Ishikawa (cell line): ENCODE data around the gene CIP2A.

ENCODE experiments used
- CEBPB ChIP-seq: IDR thresholded peaks from 2 replicates; pipeline ENCODE4 v1.6.1; 2012
- EP300 ChIP-seq: IDR thresholded peaks from 2 replicates; pipeline ENCODE4 v1.6.1; 2012; ENCODE audit warnings: borderline replicate concordance
- FOXM1 ChIP-seq: IDR thresholded peaks from 2 replicates; pipeline ENCODE4 v1.6.1; 2012; ENCODE audit warnings: low read depth, borderline replicate concordance
- NFIC ChIP-seq: IDR thresholded peaks from 2 replicates; pipeline ENCODE4 v1.6.1; 2012
- RAD21 ChIP-seq: IDR thresholded peaks from 2 replicates; pipeline ENCODE4 v1.6.1; 2012; ENCODE audit warnings: low read depth
- TAF1 ChIP-seq: IDR thresholded peaks from 2 replicates; pipeline ENCODE4 v1.6.1; 2012; ENCODE audit warnings: low read depth, mild to moderate bottlenecking
- YY1 ChIP-seq: IDR thresholded peaks from 2 replicates; pipeline ENCODE4 v1.6.1; 2012; ENCODE audit warnings: low read depth
- ZBTB7A ChIP-seq: IDR thresholded peaks from 2 replicates; pipeline ENCODE4 v1.6.1; 2012; ENCODE audit warnings: low read depth
- TF ChIP-seq, protein P1 (sequence below): IDR thresholded peaks from 2 replicates; pipeline ENCODE4 v1.6.1; 2012; ENCODE audit warnings: low read depth, mild to moderate bottlenecking

DNA sequence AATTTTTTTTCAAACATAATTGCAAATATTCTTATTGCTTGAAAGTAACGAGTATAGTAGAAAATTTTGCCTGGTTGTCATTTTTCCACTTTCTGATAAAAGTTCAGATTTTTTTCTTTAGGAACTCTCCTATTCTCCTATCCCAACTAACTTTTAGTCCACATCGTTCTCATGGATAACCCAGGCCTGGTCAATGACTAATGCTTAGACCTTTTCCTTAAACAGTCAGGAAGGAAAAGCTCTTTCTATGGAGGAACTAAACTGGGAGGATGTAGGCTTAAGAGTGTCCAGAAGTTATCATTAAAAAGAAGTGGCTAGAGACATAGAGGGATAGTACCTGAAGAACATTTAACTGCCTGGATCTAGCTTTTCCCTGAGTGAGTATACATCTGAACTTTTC is 26.7 kb downstream of the CIP2A start:
- TF ChIP-seq EP300 (no peak), YY1 (no peak), ZBTB7A (no peak), FOXM1 (no peak), CEBPB (no peak), NFIC (no peak), RAD21 (no peak), TAF1 (no peak)
- TF ChIP-seq, protein P1, sequence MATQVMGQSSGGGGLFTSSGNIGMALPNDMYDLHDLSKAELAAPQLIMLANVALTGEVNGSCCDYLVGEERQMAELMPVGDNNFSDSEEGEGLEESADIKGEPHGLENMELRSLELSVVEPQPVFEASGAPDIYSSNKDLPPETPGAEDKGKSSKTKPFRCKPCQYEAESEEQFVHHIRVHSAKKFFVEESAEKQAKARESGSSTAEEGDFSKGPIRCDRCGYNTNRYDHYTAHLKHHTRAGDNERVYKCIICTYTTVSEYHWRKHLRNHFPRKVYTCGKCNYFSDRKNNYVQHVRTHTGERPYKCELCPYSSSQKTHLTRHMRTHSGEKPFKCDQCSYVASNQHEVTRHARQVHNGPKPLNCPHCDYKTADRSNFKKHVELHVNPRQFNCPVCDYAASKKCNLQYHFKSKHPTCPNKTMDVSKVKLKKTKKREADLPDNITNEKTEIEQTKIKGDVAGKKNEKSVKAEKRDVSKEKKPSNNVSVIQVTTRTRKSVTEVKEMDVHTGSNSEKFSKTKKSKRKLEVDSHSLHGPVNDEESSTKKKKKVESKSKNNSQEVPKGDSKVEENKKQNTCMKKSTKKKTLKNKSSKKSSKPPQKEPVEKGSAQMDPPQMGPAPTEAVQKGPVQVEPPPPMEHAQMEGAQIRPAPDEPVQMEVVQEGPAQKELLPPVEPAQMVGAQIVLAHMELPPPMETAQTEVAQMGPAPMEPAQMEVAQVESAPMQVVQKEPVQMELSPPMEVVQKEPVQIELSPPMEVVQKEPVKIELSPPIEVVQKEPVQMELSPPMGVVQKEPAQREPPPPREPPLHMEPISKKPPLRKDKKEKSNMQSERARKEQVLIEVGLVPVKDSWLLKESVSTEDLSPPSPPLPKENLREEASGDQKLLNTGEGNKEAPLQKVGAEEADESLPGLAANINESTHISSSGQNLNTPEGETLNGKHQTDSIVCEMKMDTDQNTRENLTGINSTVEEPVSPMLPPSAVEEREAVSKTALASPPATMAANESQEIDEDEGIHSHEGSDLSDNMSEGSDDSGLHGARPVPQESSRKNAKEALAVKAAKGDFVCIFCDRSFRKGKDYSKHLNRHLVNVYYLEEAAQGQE, result no peak
